HepG2 (cell line): ENCODE measurements around the gene ABHD17C. TPM values are rescaled to one million over a fixed set of nuclear protein-coding genes. Genes with fewer than 3 reads are reported as not detected.

Source experiments
- ATAC-seq: fragments of 200-7000 bp; cut with Tn5 transposase; 3 replicates; pipeline ENCODE4 v1.9.1; 2020; ENCODE audit warnings: mild to moderate bottlenecking, moderate library complexity
- BruUV-seq: library from RNA; stranded (reverse); fragments of 400-500 nt; replicated peaks from 2 replicates; lab custom pipeline; 2021; lab: Mats Ljungman, UMichigan
- CTCF ChIA-PET: fragments of 300-600 bp; formaldehyde crosslinking; extraction: SDS; loops from one replicate; lab custom pipeline; 2021; ENCODE audit warnings: low total read pairs, inconsistent platforms, low intra/inter-chr PET ratio; lab: Yijun Ruan, JAX
- POLR2A ChIA-PET: fragments of 350-600 bp; sonication (Branson Sonifier 250); formaldehyde crosslinking; loops from one replicate; lab custom pipeline; 2020; ENCODE audit warnings: antibody characterized with exemption, inconsistent platforms; lab: Yijun Ruan, JAX
- DNase-seq: peaks from one replicate; pipeline ENCODE4 v3.0.0-alpha.2; 2015; ENCODE audit warnings: low spot score
- FAIRE-seq: peaks from 3 replicates; lab custom pipeline; 2011; peaks lifted over from hg19 to GRCh38; lab: Jason Lieb, UNC
- H2AFZ ChIP-seq: one replicate; pipeline ENCODE4 v1.6.1; 2011; ENCODE audit warnings: low read length, inconsistent platforms
- H3K27ac ChIP-seq: fragments of 300-600 bp; 3 replicates; pipeline ENCODE4 v1.8.0; 2011; ENCODE audit warnings: mixed run types, mild to moderate bottlenecking, mixed read lengths, low read length, inconsistent platforms; ENCODE audit not compliant: insufficient read depth; ENCODE audit errors: extremely low read length
- H3K27me3 ChIP-seq, 2 experiments: fragments of 200-600 bp in 1 of 2; 2 replicates in 1 of 2; 3 replicates in 1 of 2; pipeline versions ENCODE4 v1.6.0 to v1.8.0; 2011; ENCODE audit warnings: low read length in 2 of 2, mild to moderate bottlenecking in 2 of 2, moderate library complexity in 2 of 2, inconsistent platforms in 1 of 2; ENCODE audit not compliant: insufficient read depth in 2 of 2, control insufficient read depth in 1 of 2
- H3K36me3 ChIP-seq, 2 experiments: fragments of 200-600 bp in 1 of 2; replicated peaks in 1 of 2; 2 replicates in 1 of 2; 3 replicates in 1 of 2; pipeline versions ENCODE4 v1.5.1 to v1.8.0; 2011; ENCODE audit warnings: low read length in 2 of 2, inconsistent platforms in 1 of 2; ENCODE audit not compliant: insufficient read depth in 2 of 2, control insufficient read depth in 1 of 2
- H3K4me1 ChIP-seq: 2 replicates; pipeline ENCODE4 v1.5.1; 2012; ENCODE audit warnings: low read length, inconsistent platforms; ENCODE audit not compliant: insufficient read depth
- H3K4me2 ChIP-seq: 2 replicates; pipeline ENCODE4 v1.6.0; 2011; ENCODE audit warnings: low read depth, low read length, inconsistent platforms
- H3K4me3 ChIP-seq, 3 experiments: fragments of 200-600 bp in 1 of 3; sonication (generic), shearing (Covaris generic) in 1 of 3; replicated peaks in 1 of 3; 2 replicates each; pipeline ENCODE4 v1.5.1; 2011 to 2016; ENCODE audit warnings: low read length in 3 of 3, inconsistent platforms in 2 of 3, low read depth in 2 of 3, mild to moderate bottlenecking in 2 of 3, control low read depth in 1 of 3, mixed read lengths in 1 of 3; ENCODE audit not compliant: insufficient read depth in 1 of 3
- H3K79me2 ChIP-seq: one replicate; pipeline ENCODE4 v1.6.1; 2011; ENCODE audit warnings: low read length, inconsistent platforms; ENCODE audit not compliant: insufficient read depth
- H3K9ac ChIP-seq: 2 replicates; pipeline ENCODE4 v1.6.0; 2011; ENCODE audit warnings: mild to moderate bottlenecking, low read depth, low read length, inconsistent platforms; ENCODE audit not compliant: insufficient read depth
- H3K9me3 ChIP-seq: 2 replicates; pipeline ENCODE4 v1.5.1; 2012; ENCODE audit warnings: mild to moderate bottlenecking, low read length
- H4K20me1 ChIP-seq: 2 replicates; pipeline ENCODE4 v1.6.0; 2011; ENCODE audit warnings: inconsistent platforms, mild to moderate bottlenecking, low read length, moderate library complexity; ENCODE audit not compliant: insufficient read depth
- ARID5B ChIP-seq: IDR thresholded peaks from 2 replicates; pipeline ENCODE4 v1.4.0; 2020; ENCODE audit warnings: mild to moderate bottlenecking, missing genetic modification reagents
- CCAR2 ChIP-seq: fragments of 200-400 bp; formaldehyde crosslinking; optimal IDR thresholded peaks from 2 replicates; pipeline ENCODE3; 2018; ENCODE audit warnings: low read depth, mild to moderate bottlenecking, low read length, moderate library complexity
- E2F1 ChIP-seq: sonication (generic); formaldehyde crosslinking; IDR thresholded peaks from 2 replicates; pipeline ENCODE4 v1.5.0; 2020; ENCODE audit warnings: missing genetic modification reagents
- MLXIP ChIP-seq: sonication (generic); formaldehyde crosslinking; IDR thresholded peaks from 2 replicates; pipeline ENCODE4 v1.9.0; 2021; ENCODE audit warnings: missing genetic modification reagents, borderline replicate concordance
- NFE2L1 ChIP-seq: sonication (generic); formaldehyde crosslinking; IDR thresholded peaks from 2 replicates; pipeline ENCODE4 v1.4.0; 2020; ENCODE audit warnings: missing genetic modification reagents, mild to moderate bottlenecking, borderline replicate concordance
- NFYB ChIP-seq: sonication (generic); formaldehyde crosslinking; IDR thresholded peaks from 2 replicates; pipeline ENCODE4 v1.4.0; 2020; ENCODE audit warnings: missing genetic modification reagents
- PITX1 ChIP-seq: sonication (generic); formaldehyde crosslinking; IDR thresholded peaks from 2 replicates; pipeline ENCODE4 v1.5.1; 2020; ENCODE audit warnings: mild to moderate bottlenecking, missing genetic modification reagents
- PLRG1 ChIP-seq: fragments of 450-650 bp; conservative IDR thresholded peaks from 2 replicates; pipeline ENCODE4 v1.6.1; 2016
- TGIF2 ChIP-seq: IDR thresholded peaks from 2 replicates; pipeline ENCODE4 v1.6.1; 2016; ENCODE audit warnings: control low read depth, missing compliant biosample characterization
- U2AF2 ChIP-seq: fragments of 200-400 bp; formaldehyde crosslinking; IDR thresholded peaks from 2 replicates; pipeline ENCODE4 v1.6.1; 2017; ENCODE audit warnings: low read depth, mild to moderate bottlenecking, low read length
- ZNF264 ChIP-seq: sonication (generic); formaldehyde crosslinking; IDR thresholded peaks from 2 replicates; pipeline ENCODE4 v1.4.0; 2020; ENCODE audit warnings: missing genetic modification reagents
- ZNF326 ChIP-seq: sonication (generic); formaldehyde crosslinking; IDR thresholded peaks from 2 replicates; pipeline ENCODE4 v1.4.0; 2020; ENCODE audit warnings: missing genetic modification reagents, borderline replicate concordance
- ZNF337 ChIP-seq: sonication (generic); formaldehyde crosslinking; IDR thresholded peaks from 2 replicates; pipeline ENCODE4 v1.5.1; 2020; ENCODE audit warnings: missing genetic modification reagents, low read depth, mild to moderate bottlenecking, borderline replicate concordance
- ZSCAN22 ChIP-seq: sonication (generic); formaldehyde crosslinking; IDR thresholded peaks from 2 replicates; pipeline ENCODE4 v1.4.0; 2020; ENCODE audit warnings: mild to moderate bottlenecking, missing genetic modification reagents
- ZSCAN31 ChIP-seq: sonication (generic); formaldehyde crosslinking; IDR thresholded peaks from 2 replicates; pipeline ENCODE4 v1.5.0; 2020; ENCODE audit warnings: low read depth, mild to moderate bottlenecking, missing genetic modification reagents
- WGBS: methylation state at CpG from one replicate; pipeline ENCODE4 v1.1.6; 2017; ENCODE audit warnings: low lambda C conversion rate; 5-methylcytosine and 5-hydroxymethylcytosine counted together
- in situ Hi-C: cut with HindIII; loops from 2 replicates; pipeline ENCODE4 v1.10.0; 2017; ENCODE audit warnings: low pct_unique_long_range_greater_than_20kb; ENCODE audit not compliant: extremely low pct_ligation_motif_present
- intact Hi-C: fragments of 100-400 bp; cut with micrococcal nuclease; formaldehyde crosslinking; loops from one replicate; pipeline ENCODE4 v1.10.0; 2022; ENCODE audit not compliant: unreplicated experiment
- polyA plus RNA-seq, 8 experiments: library from polyadenylated mRNA; depleted of rRNA in 3 of 8; stranded (reverse) in 7 of 8; unstranded in 1 of 8; fragments of >200 nt; fragmentation: Illumina TruSeq in 4 of 8; extraction: Trizol in 4 of 8; gene quantifications; 2 replicates each; pipeline versions ENCODE4 v1.2.1 to v1.2.3, GENCODE V29; 2011 to 2016; ENCODE audit warnings: low read depth in 4 of 8, missing spikeins in 1 of 8, mixed read lengths in 1 of 8; ENCODE audit not compliant: insufficient read depth in 1 of 8
- total RNA-seq, 5 experiments: library from RNA; depleted of rRNA; stranded (reverse); fragments of >200 nt; fragmentation: Illumina TruSeq; extraction: Trizol; gene quantifications; 2 replicates each; pipeline ENCODE4 v1.2.3, GENCODE V29; 2016; ENCODE audit warnings: low read depth in 1 of 5

The ABHD17C gene
- total and polyA plus RNA-seq, 2 of the 13 experiments (the other 11 are each of a cell fraction or from before 2014, with no cell fraction given) = 2.9 to 3.9 TPM

GRCh38 chr15:80744826-80745225 lies 49.7 kb downstream of the ABHD17C start (continued):
- TF ChIP-seq E2F1 (no peak), ZSCAN31 (CRISPR knock-in tag) (no peak), NFE2L1 (CRISPR knock-in tag) (no peak), U2AF2 (no peak), PLRG1 (no peak), ZNF337 (no peak), MLXIP (no peak)

GRCh38 chr15:80745888-80746287 lies 50.8 kb downstream of the ABHD17C start:
- ChIA-PET CTCF (no interaction called here), POLR2A (no interaction called here)
- Histone ChIP-seq H3K4me1 (peaks cover 35% of the 10 kb centered on the region), H3K4me3 (no peak overlapping the region), H3K27me3 (no peaks in the 10 kb centered on the region), H3K4me2 (no peak overlapping the region), H3K9me3 (no peaks in the 10 kb centered on the region), H2AFZ (no peak overlapping the region), H3K79me2 (peaks cover 2% of the 10 kb centered on the region), H3K9ac (no peak overlapping the region), H3K27ac (no peak overlapping the region), H3K36me3 (no peaks in the 10 kb centered on the region), H4K20me1 (no peaks in the 10 kb centered on the region)
- no peak for FAIRE-seq
- intact Hi-C loops (no loop called here), in situ Hi-C loops (no loop called here)
- WGBS = 90% methylated on average over 1 of the region's 1 CpG
- BruUV-seq = no TSS peak
- no peak for DNase-seq
- no peak for ATAC-seq
- TF ChIP-seq NFYB = no peak
- TF ChIP-seq ZNF264 (CRISPR knock-in tag) = no peak
- no peak for TF ChIP-seq TGIF2 (CRISPR knock-in tag)
- no peak for TF ChIP-seq ZNF326
- no peak for TF ChIP-seq ARID5B (CRISPR knock-in tag)
- no peak for TF ChIP-seq CCAR2
- TF ChIP-seq ZSCAN22 (CRISPR knock-in tag) = no peak
- TF ChIP-seq PITX1 (CRISPR knock-in tag) = no peak
